GM18498 (cell line): ENCODE measurements around the gene KRTAP19-2.
"Not testable (repeated sequence)": the region's sequence is repeated elsewhere in the genome, so short reads cannot be mapped to it uniquely, and the experiment has no call there.

Source experiments
- ATAC-seq: cut with Tn5 transposase; IDR thresholded peaks from one replicate; pipeline ENCODE4 v1.9.1; 2021; ENCODE audit warnings: mild to moderate bottlenecking, moderate library complexity; ENCODE audit not compliant: unreplicated experiment

KRTAP19-2 gene, protein sequence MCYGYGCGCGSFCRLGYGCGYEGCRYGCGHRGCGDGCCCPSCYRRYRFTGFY

DNA sequence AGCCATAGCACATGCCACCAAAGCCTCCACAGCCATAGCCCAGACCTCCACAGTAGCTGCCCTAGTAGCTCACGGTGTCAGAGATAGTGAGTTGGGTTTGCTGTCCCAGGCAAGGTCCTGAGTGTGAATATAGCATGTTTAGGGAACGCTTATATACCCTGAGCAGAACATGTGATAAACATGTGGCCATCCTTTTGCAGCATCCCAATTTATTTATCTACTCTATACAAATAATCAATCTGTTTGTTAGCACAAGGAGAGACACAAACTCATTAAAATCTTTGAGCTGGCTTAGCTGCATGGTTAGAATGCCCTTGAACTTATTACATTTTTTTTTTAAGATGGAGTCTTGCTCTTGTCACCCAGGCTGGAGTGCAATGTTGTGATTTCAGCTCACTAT is at the start of gene KRTAP19-2:
Gene KRTAP19-2, minus strand, starts transcription at position 101 of the 400 bp plus-strand sequence. Its CDS starts 88 bp downstream, at position 13.
- ATAC-seq: no peak

DNA sequence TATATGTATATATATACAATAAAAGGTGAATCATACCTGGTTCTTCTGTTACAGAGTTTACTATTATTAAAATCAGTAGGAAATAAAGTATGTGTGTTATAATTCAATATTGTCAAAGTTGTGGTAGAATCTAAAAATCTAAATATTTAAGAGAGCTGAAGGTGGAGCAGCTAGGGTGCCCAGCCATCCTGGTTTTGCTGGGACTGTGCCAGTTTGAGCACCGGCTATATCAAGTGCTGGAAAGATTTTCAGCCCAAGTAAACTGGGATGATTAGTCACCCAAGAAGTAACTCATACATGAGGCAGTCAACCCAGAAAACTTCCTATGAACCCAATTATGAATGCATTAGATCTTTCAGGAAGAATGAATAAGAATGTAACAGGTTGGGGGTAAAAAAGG is 31.6 kb upstream of the KRTAP19-2 start:
- ATAC-seq: no peak

DNA sequence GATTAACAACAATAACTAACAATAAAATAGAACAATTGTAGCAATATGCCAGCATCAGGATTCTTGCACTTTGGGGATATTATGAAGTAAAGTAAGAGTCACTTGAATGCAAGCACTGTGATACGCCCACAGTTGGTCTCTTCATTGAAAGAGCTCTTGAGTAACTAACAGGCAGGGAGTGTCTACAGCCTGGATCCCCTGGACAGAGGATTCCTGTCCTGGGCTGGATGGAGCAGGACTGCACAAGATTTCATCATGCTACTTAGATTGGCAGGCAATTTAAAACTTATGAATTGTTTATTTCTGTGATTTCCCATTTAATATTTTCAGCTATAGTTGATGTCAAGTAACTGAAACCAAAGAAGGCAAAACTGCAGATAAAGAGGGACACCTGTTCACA is 28.4 kb upstream of the KRTAP19-2 start:
- ATAC-seq: no peak

DNA sequence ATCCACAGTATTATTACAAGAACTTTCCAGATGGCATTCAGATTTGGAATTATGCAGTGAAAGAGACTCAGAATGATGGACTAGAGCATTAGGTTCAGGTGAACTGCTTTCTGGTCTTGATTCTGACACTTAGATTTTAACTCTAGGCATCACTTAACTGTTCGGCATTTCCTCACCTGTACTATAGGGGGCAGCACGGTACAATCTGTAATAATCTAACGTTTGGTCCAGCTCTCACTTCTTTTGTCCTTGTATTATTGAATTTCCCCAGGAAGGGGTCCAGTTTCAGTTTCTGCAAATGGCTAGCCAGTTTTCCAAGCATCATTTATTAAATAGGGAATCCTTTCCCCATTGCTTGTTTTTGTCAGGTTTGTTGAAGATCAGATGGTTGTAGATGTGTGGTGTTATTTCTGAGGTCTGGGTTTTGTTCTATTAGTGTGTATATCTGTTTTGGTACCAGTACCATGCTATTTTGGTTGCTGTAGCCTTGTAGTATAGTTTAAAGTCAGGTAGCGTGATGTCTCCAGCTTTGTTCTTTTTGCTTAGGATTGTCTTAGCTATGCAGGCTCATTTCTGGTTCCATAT is 18.5 kb upstream of the KRTAP19-2 start:
- ATAC-seq: not testable (repeated sequence)

DNA sequence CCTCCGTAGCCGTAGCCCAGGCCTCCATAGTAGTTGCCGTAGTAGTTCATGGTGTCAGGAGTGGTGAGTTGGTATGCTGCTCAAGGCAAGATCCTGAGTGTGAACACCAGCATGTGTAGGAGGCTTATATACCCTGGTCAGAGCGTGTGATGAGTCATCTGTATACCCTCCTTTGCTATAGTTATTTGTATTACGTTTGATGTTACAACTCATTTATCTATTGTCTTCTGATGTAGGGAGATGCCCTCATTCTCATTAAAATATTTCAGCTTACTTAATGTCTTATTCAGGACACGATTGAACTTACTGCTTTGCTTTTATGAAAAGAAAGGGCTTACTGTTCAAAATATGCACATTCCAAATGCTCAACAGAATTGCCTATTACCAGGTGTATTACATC is 14.8 kb upstream of the KRTAP19-2 start, which contains the start of gene KRTAP19-5:
Gene KRTAP19-5, minus strand, starts transcription at position 101 of the 400 bp plus-strand sequence. Its CDS starts 51 bp downstream, at position 50.
- ATAC-seq: no peak

GRCh38 chr21:30497065-30497464 is 9.8 kb upstream of the KRTAP19-2 start, which contains the start of gene KRTAP19-4:
Gene KRTAP19-4 (minus strand): TSS chr21:30497165. CDS start chr21:30497110, 55 bp downstream.
- no peak for ATAC-seq

- no peak for ATAC-seq
These were observed 4.8 kb upstream of the KRTAP19-2 start, which contains the start of gene KRTAP19-3 for GRCh38 chr21:30491963-30492428. Gene KRTAP19-3 (minus strand): TSS chr21:30492013. CDS start chr21:30491957, 56 bp downstream.

GRCh38 chr21:30486180-30486579 is 1.1 kb downstream of the KRTAP19-2 start:
- no peak for ATAC-seq

- ATAC-seq: no peak
These were observed 5.1 kb downstream of the KRTAP19-2 start for GRCh38 chr21:30482130-30482529.

GRCh38 chr21:30480145-30480544 is 7.1 kb downstream of the KRTAP19-2 start, which contains the start of gene KRTAP19-1:
Gene KRTAP19-1 (minus strand): TSS chr21:30480367. CDS start chr21:30480317, 50 bp downstream.
- ATAC-seq: no peak

DNA sequence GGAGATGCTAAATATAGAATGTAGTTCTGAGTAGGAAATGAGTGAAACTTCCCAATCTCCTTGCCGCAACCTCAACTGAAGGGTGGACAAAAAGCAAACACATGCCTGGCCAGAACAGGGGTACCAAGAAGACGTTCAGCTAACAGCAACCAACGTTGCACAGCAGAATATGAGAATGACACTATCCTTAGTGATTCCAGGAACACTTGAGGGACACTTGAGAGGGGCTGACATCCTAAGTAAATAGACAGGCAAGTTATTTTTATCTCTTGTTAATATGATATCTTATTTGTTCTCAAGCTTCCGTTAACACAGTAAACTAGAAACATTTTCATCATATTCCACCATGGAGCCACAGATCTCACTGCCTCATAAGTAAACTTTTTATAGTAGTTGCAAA is 8.0 kb downstream of the KRTAP19-2 start:
- ATAC-seq: no peak

DNA sequence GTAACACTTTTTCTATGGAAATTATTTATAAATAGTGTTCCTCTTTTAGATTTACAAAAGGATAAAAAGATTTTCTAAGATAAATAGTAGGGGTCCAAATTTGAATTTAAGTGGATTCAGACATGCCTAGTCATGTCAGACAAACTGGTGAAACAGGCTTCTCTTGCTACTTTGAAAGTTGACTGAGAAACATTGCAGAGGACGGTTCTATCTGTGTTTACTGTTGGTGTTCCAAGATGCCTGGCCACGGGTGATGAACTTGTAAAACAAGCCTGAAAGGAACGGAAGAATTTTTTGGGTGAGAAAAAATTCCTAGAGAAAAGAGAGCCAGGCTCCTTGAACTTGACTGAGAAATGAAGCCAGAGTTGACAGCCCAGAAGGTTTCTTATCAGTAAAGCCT is 9.2 kb downstream of the KRTAP19-2 start:
- ATAC-seq: no peak

- ATAC-seq: no peak
These were observed 18.1 kb downstream of the KRTAP19-2 start for GRCh38 chr21:30468900-30469714.

GRCh38 chr21:30463713-30464112 is 23.5 kb downstream of the KRTAP19-2 start:
- no peak for ATAC-seq

DNA sequence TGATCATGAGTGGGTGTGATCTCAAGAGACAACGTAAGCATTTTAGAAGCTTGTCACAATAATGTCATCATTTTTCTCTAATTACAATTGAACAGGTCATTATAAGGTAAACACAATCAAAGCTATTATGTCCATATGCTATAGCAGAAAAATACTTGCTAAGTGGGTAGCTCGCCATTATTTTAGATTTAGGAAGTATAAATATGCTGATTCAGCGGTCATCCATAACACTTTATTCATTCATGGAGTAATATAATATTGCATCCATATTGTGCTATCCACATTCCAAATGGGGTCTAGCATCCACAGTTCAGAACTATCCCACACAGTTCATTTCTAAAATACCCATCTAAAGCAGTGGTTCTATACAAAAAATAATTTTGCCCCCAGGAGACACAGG is 38.7 kb downstream of the KRTAP19-2 start:
- ATAC-seq: no peak

GRCh38 chr21:30447056-30447455 is 40.2 kb downstream of the KRTAP19-2 start:
- ATAC-seq: no peak

- ATAC-seq: no peak
These were observed 43.0 kb downstream of the KRTAP19-2 start for GRCh38 chr21:30444204-30444603.

DNA sequence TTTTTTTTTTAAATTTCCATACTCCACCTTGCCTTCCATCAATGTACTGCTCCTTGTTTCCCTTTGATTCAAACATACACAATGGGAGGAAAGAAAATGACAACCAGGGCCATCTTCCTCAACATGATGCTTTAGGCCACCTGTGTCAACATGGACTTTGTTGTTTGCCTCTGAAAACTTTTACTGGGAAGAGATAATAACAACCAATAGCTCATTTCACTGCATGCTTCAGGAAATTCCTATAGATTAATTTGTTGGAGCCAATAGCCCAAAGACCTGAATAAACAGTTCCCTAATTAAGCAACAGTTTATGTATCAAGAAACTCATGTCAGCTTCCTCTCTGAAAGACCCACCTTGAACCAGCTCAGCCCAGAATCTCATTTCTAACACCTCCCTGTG is 44.0 kb downstream of the KRTAP19-2 start:
- no peak for ATAC-seq

- no peak for ATAC-seq
These were observed 47.3 kb downstream of the KRTAP19-2 start, which contains the start of gene KRTAP15-1 for GRCh38 chr21:30439975-30440374. Gene KRTAP15-1 (plus strand): TSS chr21:30440275. CDS start chr21:30440328, 53 bp downstream.
